ENCODE results near the gene TMEM135. TPM values are rescaled to one million over a fixed set of nuclear protein-coding genes. Genes with fewer than 3 reads are reported as not detected.

TMEM135 gene
- polyA plus RNA-seq, 1 of the 3 experiments (the other 2 are of a cell fraction): 3.0 TPM

GRCh38 chr11:87150936-87151335 lies 113.2 kb downstream of the TMEM135 start:
- no peak overlapping the region for H3K27ac ChIP-seq (ENCODE audit: low read depth in 2 of 2, low read length in 1 of 2)
- no peak overlapping the region for H3K4me2 ChIP-seq
- 97% methylated on average over 1 of the region's 1 CpG for WGBS (ENCODE audit: low lambda C conversion rate)
- H2AFZ ChIP-seq (ENCODE audit: low read depth): no peak overlapping the region
- no peaks in the 10 kb centered on the region for H4K20me1 ChIP-seq (ENCODE audit: insufficient read depth)
- H3K9me2 ChIP-seq: no peaks in the 10 kb centered on the region
- peaks cover 0 to 7% of the 10 kb centered on the region in 2 experiments; a peak in 1 of 4 replicates for H3K4me1 ChIP-seq (ENCODE audit: control insufficient read depth in 1 of 2, insufficient read depth in 2 of 2, low read depth in 1 of 2, low read length in 1 of 2)
- no peaks in the 10 kb centered on the region for H3F3A ChIP-seq (replicated peaks; ENCODE audit: insufficient read depth)
- TF ChIP-seq PBX3 (IDR thresholded peaks at IDR 0.05) (no peak), ELF1 (IDR thresholded peaks at IDR 0.05) (no peak), EZH2phosphoT487 (IDR thresholded peaks at IDR 0.05; ENCODE audit: borderline replicate concordance, low read depth) (no peak), FOXJ3 (CRISPR knock-in tag; IDR thresholded peaks at IDR 0.05) (no peak), YY1 (IDR thresholded peaks at IDR 0.05; ENCODE audit: low read depth) (no peak), GATA2 (CRISPR knock-in tag; IDR thresholded peaks at IDR 0.05) (no peak), GABPA (IDR thresholded peaks at IDR 0.05; ENCODE audit: low read depth) (no peak), POLR2AphosphoS5 (IDR thresholded peaks at IDR 0.05; ENCODE audit: low read depth, low read length) (no peak), MXI1 (IDR thresholded peaks at IDR 0.05; ENCODE audit: low read depth, low read length) (no peak), MAX (IDR thresholded peaks at IDR 0.05; ENCODE audit: low read depth) (no peak), NFIC (IDR thresholded peaks at IDR 0.05; ENCODE audit: borderline replicate concordance) (no peak), MEF2A (IDR thresholded peaks at IDR 0.05; ENCODE audit: borderline replicate concordance, low read depth) (no peak), RCOR1 (IDR thresholded peaks at IDR 0.05; ENCODE audit: low read length) (no peak), NRF1 (IDR thresholded peaks at IDR 0.05; ENCODE audit: low read depth, low read length) (no peak), FOXM1 (IDR thresholded peaks at IDR 0.05; ENCODE audit: low read depth) (no peak), CHD2 (IDR thresholded peaks at IDR 0.05; ENCODE audit: low read length, partially characterized antibody) (no peak), USF1 (IDR thresholded peaks at IDR 0.05; ENCODE audit: borderline replicate concordance, low read depth) (no peak), TEAD4 (IDR thresholded peaks at IDR 0.05; ENCODE audit: borderline replicate concordance, insufficient read depth) (no peak), SIN3A (IDR thresholded peaks at IDR 0.05; ENCODE audit: borderline replicate concordance, low read depth, low read length) (no peak), EP300 (IDR thresholded peaks at IDR 0.05; ENCODE audit: borderline replicate concordance in 1 of 2, low read depth in 1 of 2, low read length in 1 of 2) (no peak)
- H3K9me3 ChIP-seq: 0 out of 2 replicates have a peak, but pooled peaks cover 5% of the 10 kb centered on the region
- CTCF ChIA-PET: no interaction called here
- no peaks in the 10 kb centered on the region; the same call in 1 of the 2 replicates for H3K79me2 ChIP-seq (ENCODE audit: insufficient read depth)
- H3K9ac ChIP-seq: no peak overlapping the region
- H3K4me3 ChIP-seq (ENCODE audit: low read depth in 2 of 2, low read length in 1 of 2): no peak overlapping the region
- no peak for DNase-seq
- POLR2A ChIA-PET: no interaction called here
- H3K36me3 ChIP-seq (replicated peaks in 1 of 2; ENCODE audit: control insufficient read depth in 1 of 2, insufficient read depth in 2 of 2, low read length in 1 of 2): no peaks in the 10 kb centered on the region
- no peaks in the 10 kb centered on the region for H3K27me3 ChIP-seq (ENCODE audit: insufficient read depth)

Data from SK-N-SH (cell line).